H9 (cell line): ENCODE results near the gene OPALIN. TPM values are rescaled to one million over a fixed set of nuclear protein-coding genes. Genes with fewer than 3 reads are reported as not detected.

Source experiments
- DNase-seq: peaks from one replicate; pipeline ENCODE4 v3.0.0-alpha.2; 2017
- H2AFZ ChIP-seq: one replicate; pipeline ENCODE4 v1.6.1; 2013; ENCODE audit warnings: mild to moderate bottlenecking, low read length, control low read depth, moderate library complexity
- H2AK5ac ChIP-seq: 2 replicates; pipeline ENCODE4 v1.6.1; 2013; ENCODE audit warnings: low read length, control low read depth, mixed read lengths; ENCODE audit not compliant: insufficient read length
- H2BK120ac ChIP-seq: one replicate; pipeline ENCODE4 v1.6.1; 2013; ENCODE audit warnings: low read depth, mild to moderate bottlenecking, low read length, control low read depth, inconsistent platforms; ENCODE audit not compliant: poor library complexity, severe bottlenecking
- H2BK12ac ChIP-seq: 2 replicates; pipeline ENCODE4 v1.6.1; 2013; ENCODE audit warnings: low read length, control low read depth, mixed read lengths, low read depth; ENCODE audit not compliant: insufficient read length
- H2BK15ac ChIP-seq: 2 replicates; pipeline ENCODE4 v1.6.1; 2013; ENCODE audit warnings: low read depth, low read length, control low read depth
- H2BK20ac ChIP-seq: one replicate; pipeline ENCODE4 v1.6.1; 2013; ENCODE audit warnings: low read depth, mild to moderate bottlenecking, low read length, control low read depth, inconsistent platforms; ENCODE audit not compliant: poor library complexity, severe bottlenecking
- H2BK5ac ChIP-seq: 2 replicates; pipeline ENCODE4 v1.6.1; 2013; ENCODE audit warnings: low read length, control low read depth, mixed read lengths; ENCODE audit not compliant: insufficient read length
- H3K14ac ChIP-seq: 2 replicates; pipeline ENCODE4 v1.6.1; 2013; ENCODE audit warnings: low read length, control low read depth; ENCODE audit not compliant: insufficient read depth
- H3K18ac ChIP-seq: 2 replicates; pipeline ENCODE4 v1.6.1; 2013; ENCODE audit warnings: low read depth, mild to moderate bottlenecking, mixed read lengths, low read length, control low read depth; ENCODE audit not compliant: insufficient read length
- H3K23ac ChIP-seq: 2 replicates; pipeline ENCODE4 v1.6.1; 2013; ENCODE audit warnings: low read length, control low read depth, mixed read lengths, low read depth; ENCODE audit not compliant: insufficient read length
- H3K23me2 ChIP-seq: 2 replicates; pipeline ENCODE4 v1.6.1; 2013; ENCODE audit warnings: low read depth, mild to moderate bottlenecking, mixed read lengths, low read length, control low read depth; ENCODE audit not compliant: insufficient read length, poor library complexity, severe bottlenecking
- H3K27ac ChIP-seq: 2 replicates; pipeline ENCODE4 v1.5.1; 2013; ENCODE audit warnings: low read length, control low read depth, mixed read lengths, low read depth; ENCODE audit not compliant: insufficient read length
- H3K27me3 ChIP-seq: 2 replicates; pipeline ENCODE4 v1.6.1; 2013; ENCODE audit warnings: low read length, control low read depth, inconsistent platforms; ENCODE audit not compliant: insufficient read depth
- H3K4ac ChIP-seq: 2 replicates; pipeline ENCODE4 v1.6.1; 2013; ENCODE audit warnings: low read depth, mild to moderate bottlenecking, control low read depth, inconsistent platforms, low read length, moderate library complexity
- H3K4me1 ChIP-seq: 2 replicates; pipeline ENCODE4 v1.6.1; 2013; ENCODE audit warnings: low read length, control low read depth, inconsistent platforms; ENCODE audit not compliant: insufficient read depth
- H3K4me2 ChIP-seq: 2 replicates; pipeline ENCODE4 v1.6.1; 2013; ENCODE audit warnings: low read length, control low read depth, mixed read lengths; ENCODE audit not compliant: insufficient read length, insufficient read depth
- H3K56ac ChIP-seq: 2 replicates; pipeline ENCODE4 v1.6.1; 2013; ENCODE audit warnings: low read depth, mild to moderate bottlenecking, mixed read lengths, low read length, control low read depth; ENCODE audit not compliant: insufficient read length
- H3K79me1 ChIP-seq: 2 replicates; pipeline ENCODE4 v1.6.1; 2013; ENCODE audit warnings: low read depth, mild to moderate bottlenecking, moderate library complexity, low read length, control low read depth, inconsistent platforms; ENCODE audit not compliant: insufficient read depth, poor library complexity, severe bottlenecking
- H3K79me2 ChIP-seq: 2 replicates; pipeline ENCODE4 v1.6.1; 2013; ENCODE audit warnings: low read length, control low read depth, inconsistent platforms; ENCODE audit not compliant: insufficient read depth
- H3K9ac ChIP-seq: 2 replicates; pipeline ENCODE4 v1.6.1; 2013; ENCODE audit warnings: low read length, control low read depth, mixed read lengths; ENCODE audit not compliant: insufficient read length; ENCODE audit errors: extremely low read depth
- H3K9me3 ChIP-seq: one replicate; pipeline ENCODE4 v1.6.1; 2013; ENCODE audit warnings: low read depth, low read length, inconsistent platforms; ENCODE audit not compliant: control insufficient read depth
- H3T11ph ChIP-seq: one replicate; pipeline ENCODE4 v1.6.1; 2013; ENCODE audit warnings: mild to moderate bottlenecking, low read length, control low read depth, inconsistent platforms
- H4K20me1 ChIP-seq: one replicate; pipeline ENCODE4 v1.6.1; 2013; ENCODE audit not compliant: control insufficient read depth, insufficient read length, insufficient read depth
- H4K5ac ChIP-seq: 2 replicates; pipeline ENCODE4 v1.6.1; 2013; ENCODE audit warnings: low read depth, mild to moderate bottlenecking, mixed read lengths, low read length, control low read depth; ENCODE audit not compliant: insufficient read length
- H4K8ac ChIP-seq: replicated peaks from 2 replicates; pipeline ENCODE4 v1.6.1; 2013; ENCODE audit warnings: low read length, control low read depth, mixed read lengths, low read depth; ENCODE audit not compliant: insufficient read length
- H4K91ac ChIP-seq: 2 replicates; pipeline ENCODE4 v1.6.1; 2013; ENCODE audit warnings: low read depth, mild to moderate bottlenecking, moderate library complexity, mixed read lengths, low read length, control low read depth; ENCODE audit not compliant: insufficient read length
- H3K27ac Mint-ChIP-seq, 3 experiments: 2 replicates in 2 of 3; 3 replicates in 1 of 3; pipeline ENCODE4 v1.8.0; 2020 to 2021; ENCODE audit warnings: mixed read lengths in 3 of 3, mild to moderate bottlenecking in 1 of 3, moderate library complexity in 1 of 3
- H3K27me3 Mint-ChIP-seq: 2 replicates; pipeline ENCODE4 v1.8.0; 2021; ENCODE audit warnings: low read depth, mild to moderate bottlenecking, moderate library complexity, mixed read lengths
- H3K36me3 Mint-ChIP-seq, 3 experiments: 2 replicates in 2 of 3; 3 replicates in 1 of 3; pipeline ENCODE4 v1.8.0; 2020 to 2021; ENCODE audit warnings: low read depth in 3 of 3, mixed read lengths in 3 of 3; ENCODE audit not compliant: insufficient read depth in 1 of 3
- H3K4me1 Mint-ChIP-seq, 2 experiments: 2 replicates each; pipeline ENCODE4 v1.8.0; 2020; ENCODE audit warnings: mixed read lengths in 2 of 2
- H3K4me3 Mint-ChIP-seq, 2 experiments: 2 replicates in 1 of 2; 3 replicates in 1 of 2; pipeline ENCODE4 v1.8.0; 2020 to 2021; ENCODE audit warnings: mild to moderate bottlenecking in 2 of 2, mixed read lengths in 2 of 2, moderate library complexity in 1 of 2
- H3K9me3 Mint-ChIP-seq, 2 experiments: 2 replicates in 1 of 2; 3 replicates in 1 of 2; pipeline ENCODE4 v1.8.0; 2020; ENCODE audit warnings: mild to moderate bottlenecking in 2 of 2, mixed read lengths in 2 of 2, moderate library complexity in 1 of 2
- WGBS: extraction: QIAGEN DNeasy Blood & Tissue Kit; methylation state at CpG from one replicate; pipeline ENCODE4 v1.1.7; 2013; ENCODE audit warnings: missing lambda C conversion rate, low lambda C conversion rate, mixed read lengths; ENCODE audit not compliant: insufficient read length; ENCODE audit errors: extremely low coverage; 5-methylcytosine and 5-hydroxymethylcytosine counted together
- total RNA-seq: library from RNA; stranded (reverse); gene quantifications from 2 replicates; pipeline ENCODE4 v1.2.1, GENCODE V29; 2021
- TF ChIP-seq, protein P1 (sequence below): fragments of 200-600 bp; sonication (generic); conservative IDR thresholded peaks from 3 replicates; pipeline ENCODE4 v1.8.0; 2021; ENCODE audit warnings: antibody characterized with exemption, mild to moderate bottlenecking

Gene OPALIN
- total RNA-seq, 1 experiment from 2014 or later: not detected

DNA sequence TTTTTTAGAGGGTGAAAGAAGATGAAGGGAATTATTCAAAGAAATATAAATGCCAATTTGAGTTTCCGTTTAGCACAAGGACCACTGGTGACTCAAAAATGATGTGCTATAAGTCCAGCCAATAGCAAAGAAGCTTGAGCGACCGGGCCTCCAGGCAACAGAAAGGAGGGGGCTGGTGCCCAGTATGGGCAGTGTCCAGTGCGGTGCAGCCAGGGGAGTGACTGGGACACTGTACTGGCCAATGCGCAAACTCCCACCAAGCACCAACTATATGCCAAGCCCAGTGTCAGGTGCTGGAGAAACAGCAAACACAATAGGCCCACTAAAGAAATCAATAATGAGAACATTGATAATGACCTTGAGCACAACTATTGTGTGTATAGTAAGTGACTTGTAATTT lies 10.2 kb upstream of the OPALIN start:
- Mint-ChIP-seq H3K36me3 (peaks cover 0 to 2% (median 0%) of the 10 kb centered on the region in 3 experiments; a peak in 1 of 7 replicates), H3K4me3 (no peak overlapping the region), H3K4me1 (peaks cover 4% of the 10 kb centered on the region in 2 experiments), H3K27me3 (peaks cover 6% of the 10 kb centered on the region), H3K9me3 (no peaks in the 10 kb centered on the region; a peak in 1 of 5 replicates), H3K27ac (no peak overlapping the region)
- H2BK5ac ChIP-seq: no peak overlapping the region
- no peak overlapping the region for H3K4ac ChIP-seq
- H3K14ac ChIP-seq: no peak overlapping the region
- no peaks in the 10 kb centered on the region for H3K23me2 ChIP-seq
- H3K27me3 ChIP-seq: no peaks in the 10 kb centered on the region
- no peak overlapping the region for H2BK12ac ChIP-seq
- H3K9me3 ChIP-seq: no peaks in the 10 kb centered on the region
- no peak overlapping the region for H2BK15ac ChIP-seq
- no peak overlapping the region for H4K91ac ChIP-seq
- no peak overlapping the region for H3K4me2 ChIP-seq
- no peak overlapping the region for H2BK20ac ChIP-seq
- H2AK5ac ChIP-seq: no peak overlapping the region
- no peak overlapping the region for H3K23ac ChIP-seq
- H3K18ac ChIP-seq: no peak overlapping the region
- no peak overlapping the region for H2BK120ac ChIP-seq
- no peak overlapping the region for H4K8ac ChIP-seq
- no peaks in the 10 kb centered on the region for H3K4me1 ChIP-seq
- H3K79me1 ChIP-seq: no peaks in the 10 kb centered on the region
- no peak overlapping the region for H4K5ac ChIP-seq
- no peaks in the 10 kb centered on the region for H4K20me1 ChIP-seq
- H3K79me2 ChIP-seq: no peaks in the 10 kb centered on the region
- no peak overlapping the region for H3K27ac ChIP-seq
- no peak overlapping the region for H3T11ph ChIP-seq
- no peak overlapping the region for H3K56ac ChIP-seq
- H2AFZ ChIP-seq: no peak overlapping the region
- TF ChIP-seq, protein P1, sequence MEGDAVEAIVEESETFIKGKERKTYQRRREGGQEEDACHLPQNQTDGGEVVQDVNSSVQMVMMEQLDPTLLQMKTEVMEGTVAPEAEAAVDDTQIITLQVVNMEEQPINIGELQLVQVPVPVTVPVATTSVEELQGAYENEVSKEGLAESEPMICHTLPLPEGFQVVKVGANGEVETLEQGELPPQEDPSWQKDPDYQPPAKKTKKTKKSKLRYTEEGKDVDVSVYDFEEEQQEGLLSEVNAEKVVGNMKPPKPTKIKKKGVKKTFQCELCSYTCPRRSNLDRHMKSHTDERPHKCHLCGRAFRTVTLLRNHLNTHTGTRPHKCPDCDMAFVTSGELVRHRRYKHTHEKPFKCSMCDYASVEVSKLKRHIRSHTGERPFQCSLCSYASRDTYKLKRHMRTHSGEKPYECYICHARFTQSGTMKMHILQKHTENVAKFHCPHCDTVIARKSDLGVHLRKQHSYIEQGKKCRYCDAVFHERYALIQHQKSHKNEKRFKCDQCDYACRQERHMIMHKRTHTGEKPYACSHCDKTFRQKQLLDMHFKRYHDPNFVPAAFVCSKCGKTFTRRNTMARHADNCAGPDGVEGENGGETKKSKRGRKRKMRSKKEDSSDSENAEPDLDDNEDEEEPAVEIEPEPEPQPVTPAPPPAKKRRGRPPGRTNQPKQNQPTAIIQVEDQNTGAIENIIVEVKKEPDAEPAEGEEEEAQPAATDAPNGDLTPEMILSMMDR: no peak
- no CpG with 5 or more reads among the region's 5 CpGs for WGBS
- no peak for DNase-seq
- H3K9ac ChIP-seq: no peak overlapping the region
